Thyroid gland (tissue), 4 donors: ENCODE data around the gene LOXHD1. TPM values are rescaled to one million over a fixed set of nuclear protein-coding genes. Genes with fewer than 3 reads are reported as not detected.

Source experiments
- DNase-seq, 2 donors: peaks; one replicate each; pipeline ENCODE4 v3.0.0-alpha.2; 2019
- H3K27ac ChIP-seq, 3 donors: fragments of 200-600 bp; sonication (generic); 1 replicate in 2 of 3; 2 replicates in 1 of 3; pipeline ENCODE4 v1.5.1; 2016 to 2019; ENCODE audit warnings: mild to moderate bottlenecking in 1 of 3, moderate library complexity in 1 of 3
- H3K27me3 ChIP-seq: fragments of 200-600 bp; sonication (generic); one replicate; pipeline ENCODE4 v1.5.1; 2019
- H3K36me3 ChIP-seq, 2 donors: fragments of 200-600 bp; sonication (generic); one replicate each; pipeline ENCODE4 v1.5.1; 2016 to 2019
- H3K4me1 ChIP-seq, 2 donors: fragments of 200-600 bp; sonication (generic); one replicate each; pipeline ENCODE4 v1.5.1; 2017 to 2019
- H3K4me3 ChIP-seq, 3 donors: fragments of 200-600 bp; sonication (generic); replicated peaks in 1 of 3; 1 replicate in 2 of 3; 2 replicates in 1 of 3; pipeline ENCODE4 v1.5.1; 2016; ENCODE audit warnings: mild to moderate bottlenecking in 1 of 3
- H3K9me3 ChIP-seq: fragments of 200-600 bp; sonication (generic); one replicate; pipeline ENCODE4 v1.5.1; 2017
- CTCF ChIP-seq, 6 experiments: fragments of 200-600 bp in 3 of 6; fragments of 450-650 bp in 3 of 6; sonication (generic) in 3 of 6; IDR thresholded peaks; one replicate each; pipeline ENCODE4 v1.5.1; 2016 to 2019; ENCODE audit warnings: antibody characterized with exemption in 6 of 6, mild to moderate bottlenecking in 2 of 6, inconsistent platforms in 1 of 6, moderate library complexity in 1 of 6
- POLR2A ChIP-seq, 2 donors: fragments of 450-650 bp; IDR thresholded peaks; one replicate each; pipeline ENCODE4 v1.6.1; 2017; ENCODE audit warnings: antibody characterized with exemption in 2 of 2, mild to moderate bottlenecking in 2 of 2, moderate library complexity in 1 of 2
- WGBS, 2 donors: methylation state at CpG; one replicate each; pipeline ENCODE4 v1.1.5; 2017; 5-methylcytosine and 5-hydroxymethylcytosine counted together
- intact Hi-C: fragments of 100-400 bp; cut with DNase I; formaldehyde crosslinking; loops from one replicate; pipeline ENCODE4 v1.15.1; 2023
- total RNA-seq, 4 donors: library from RNA; depleted of rRNA; stranded (reverse); fragments of >200 nt; gene quantifications; one replicate each; pipeline ENCODE4 v1.2.3, GENCODE V29; 2016

LOXHD1 gene
- total RNA-seq, 4 donors from 2014 or later, result 0.11 to 0.83 (median 0.32) TPM

DNA sequence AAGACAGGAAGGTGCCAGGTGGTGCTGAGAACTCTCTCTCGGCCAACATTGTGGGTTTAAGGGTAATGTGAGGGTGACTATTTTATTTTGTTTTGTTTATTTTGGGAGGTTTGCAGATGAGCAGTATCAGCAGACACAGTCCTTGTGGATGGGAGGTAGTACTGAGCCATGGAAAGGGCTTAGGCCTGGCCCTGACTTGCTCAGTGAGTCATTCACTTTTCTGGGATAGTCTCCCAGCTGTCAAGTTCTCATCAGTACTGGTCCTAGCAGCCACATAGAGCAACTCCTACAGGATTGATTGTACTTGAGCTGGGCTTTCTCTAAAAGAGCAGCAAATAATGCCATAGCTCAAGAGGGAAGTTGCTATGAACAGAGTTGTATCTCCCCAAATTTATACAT lies 175.2 kb downstream of the LOXHD1 start:
- no peak for DNase-seq
- 71 to 83% methylated on average over 1 of the region's 1 CpG for WGBS, 2 donors
- no peaks in the 10 kb centered on the region for H3K27me3 ChIP-seq

GRCh38 chr18:46481048-46481846 lies 175.8 kb downstream of the LOXHD1 start:
- TF ChIP-seq CTCF (IDR thresholded peaks at IDR 0.05) (peak; percentile 66 to 93 (median 80)), POLR2A (IDR thresholded peaks at IDR 0.05) (no peak)
- peak; percentile 72 to 77 for DNase-seq
- H3K4me3 ChIP-seq, result no peak overlapping the region
- intact Hi-C loops, result loop anchor here (5.0 to 10.0 kb wide), 2 partner anchors 176 to 316 kb away; partner anchors contain the start of gene LOXHD1
- H3K4me1 ChIP-seq, result no peaks in the 10 kb centered on the region
- H3K9me3 ChIP-seq, result no peaks in the 10 kb centered on the region
- no peak overlapping the region for H3K27ac ChIP-seq
- 45 to 47% methylated on average over 9 of the region's 9 CpGs for WGBS, 2 donors
- no peaks in the 10 kb centered on the region for H3K27me3 ChIP-seq
- no peaks in the 10 kb centered on the region for H3K36me3 ChIP-seq

More for the DNA sequence above, 175.2 kb downstream of the LOXHD1 start:
- intact Hi-C loops, result loop anchor here (5.0 to 10.0 kb wide), 2 partner anchors 175 to 317 kb away; partner anchors contain the start of gene LOXHD1
- TF ChIP-seq CTCF (IDR thresholded peaks at IDR 0.05), result no peak
- TF ChIP-seq POLR2A (IDR thresholded peaks at IDR 0.05), result no peak
- Histone ChIP-seq H3K4me1 (no peaks in the 10 kb centered on the region), H3K4me3 (no peak overlapping the region), H3K27ac (no peak overlapping the region), H3K9me3 (no peaks in the 10 kb centered on the region), H3K36me3 (no peaks in the 10 kb centered on the region)

GRCh38 chr18:46480226-46480625 lies 176.8 kb downstream of the LOXHD1 start:
- DNase-seq, result no peak
- Histone ChIP-seq H3K27ac (no peak overlapping the region), H3K4me1 (no peaks in the 10 kb centered on the region), H3K9me3 (no peaks in the 10 kb centered on the region), H3K36me3 (no peaks in the 10 kb centered on the region), H3K27me3 (no peaks in the 10 kb centered on the region), H3K4me3 (no peak overlapping the region)
- WGBS, 2 donors, result 71 to 73% methylated on average over 5 of the region's 5 CpGs
- TF ChIP-seq POLR2A (IDR thresholded peaks at IDR 0.05) (no peak), CTCF (IDR thresholded peaks at IDR 0.05) (no peak)
- intact Hi-C loops, result loop anchor here (5.0 to 10.0 kb wide), 2 partner anchors 177 to 315 kb away; partner anchors contain the start of gene LOXHD1

DNA sequence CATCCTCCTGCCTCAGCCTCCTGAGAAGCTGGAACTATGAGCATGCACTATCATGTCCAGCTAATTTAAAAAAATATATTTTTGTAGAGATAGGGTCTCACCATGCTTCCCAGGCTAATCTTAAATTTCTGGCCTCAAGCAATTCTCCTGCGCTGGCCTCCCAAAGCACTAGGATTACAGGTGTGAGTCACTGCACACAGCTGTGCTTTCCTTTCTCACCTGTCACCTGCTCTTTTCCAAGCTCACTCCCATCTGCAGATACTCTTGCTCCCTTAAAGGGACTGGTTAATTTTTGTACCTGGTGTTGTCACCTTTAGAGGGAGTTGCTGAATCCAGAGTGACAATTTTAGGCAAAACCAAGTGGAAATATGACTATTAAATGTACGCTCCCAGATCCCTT lies 178.2 kb downstream of the LOXHD1 start:
- DNase-seq, result no peak
- H3K4me3 ChIP-seq, result no peak overlapping the region
- no peak for TF ChIP-seq POLR2A (IDR thresholded peaks at IDR 0.05)
- TF ChIP-seq CTCF (IDR thresholded peaks at IDR 0.05), result no peak
- H3K27ac ChIP-seq, result no peak overlapping the region
- H3K36me3 ChIP-seq, result no peaks in the 10 kb centered on the region
- intact Hi-C loops, result loop anchor here (5.0 kb wide), 1 partner anchor 41 kb away; no protein-coding TSS in a partner anchor
- 95 to 100% methylated on average over 2 of the region's 2 CpGs for WGBS, 2 donors
- no peaks in the 10 kb centered on the region for H3K9me3 ChIP-seq
- H3K4me1 ChIP-seq, result no peaks in the 10 kb centered on the region
- H3K27me3 ChIP-seq, result no peaks in the 10 kb centered on the region

GRCh38 chr18:46477425-46478011 lies 179.5 kb downstream of the LOXHD1 start:
- TF ChIP-seq POLR2A (IDR thresholded peaks at IDR 0.05), result no peak
- TF ChIP-seq CTCF (IDR thresholded peaks at IDR 0.05), result no peak
- Histone ChIP-seq H3K27ac (no peak overlapping the region), H3K4me1 (no peaks in the 10 kb centered on the region), H3K4me3 (no peak overlapping the region), H3K9me3 (no peaks in the 10 kb centered on the region), H3K27me3 (no peaks in the 10 kb centered on the region), H3K36me3 (no peaks in the 10 kb centered on the region)
- 52 to 57% methylated on average over 19 to 21 of the region's 21 CpGs for WGBS, 2 donors
- intact Hi-C loops, result loop anchor here (5.0 kb wide), 1 partner anchor 40 kb away; no protein-coding TSS in a partner anchor
- peak; percentile 73 to 76 for DNase-seq
